CD1c-positive myeloid dendritic cell (primary cell): ENCODE measurements around the gene PMFBP1.

Experiments
- DNase-seq: peaks from one replicate; pipeline ENCODE4 v3.0.0-alpha.2; 2016; ENCODE audit errors: extremely low spot score

The PMFBP1 gene

DNA sequence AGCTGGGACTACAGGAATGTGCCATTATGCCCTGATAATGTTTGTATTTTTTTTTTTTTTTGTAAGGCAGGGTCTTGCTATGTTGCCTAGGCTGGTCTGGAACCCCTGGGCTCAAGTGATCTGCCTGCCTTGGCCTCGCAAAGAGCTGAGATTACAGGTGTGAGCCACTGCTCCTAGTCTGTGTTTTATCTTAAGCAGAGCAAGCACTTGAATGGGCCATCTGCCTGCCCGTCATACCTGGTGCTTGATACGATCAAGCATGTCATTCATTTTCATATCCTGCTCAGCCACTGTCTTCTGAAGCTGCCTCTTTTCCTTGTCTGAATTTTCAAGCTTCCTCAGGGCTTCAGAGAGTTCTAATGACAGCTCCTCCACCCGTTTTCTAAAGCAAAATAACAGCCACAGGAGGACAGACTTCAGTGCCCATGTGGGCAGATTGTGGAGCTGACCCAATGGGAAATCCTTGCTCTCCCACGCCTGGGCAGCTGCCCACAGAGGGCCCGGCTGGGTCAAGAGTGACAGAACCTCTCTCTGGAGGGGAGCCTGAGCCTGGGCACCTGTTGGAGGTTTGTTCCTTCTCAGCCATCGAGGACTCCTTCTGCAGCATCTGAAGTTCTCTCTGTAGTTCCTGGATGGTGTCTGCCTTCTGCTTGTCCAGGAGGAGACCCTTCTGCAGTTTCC is 41.8 kb downstream of the PMFBP1 start:
- DNase-seq, result peak; percentile 64

DNA sequence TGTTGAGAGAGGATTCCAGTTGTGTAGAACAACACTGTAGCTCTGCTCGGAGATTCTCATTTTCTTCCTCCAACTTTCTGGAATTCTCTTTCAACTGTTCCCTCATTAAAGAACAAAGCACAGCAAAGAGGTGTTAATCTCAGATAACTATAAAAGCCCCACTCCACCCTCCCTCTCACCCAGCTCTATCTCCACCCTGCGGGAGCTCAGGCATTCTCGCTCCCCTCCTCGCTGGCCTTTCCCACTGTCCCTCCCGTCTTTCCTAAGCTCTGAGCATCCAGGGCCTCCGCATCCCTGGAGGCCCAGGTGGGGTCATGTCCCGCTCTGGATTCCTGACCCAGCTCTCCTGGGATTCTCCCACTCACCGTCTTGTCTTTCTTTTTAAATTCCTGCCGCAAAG is 43.3 kb downstream of the PMFBP1 start:
- no peak for DNase-seq

DNA sequence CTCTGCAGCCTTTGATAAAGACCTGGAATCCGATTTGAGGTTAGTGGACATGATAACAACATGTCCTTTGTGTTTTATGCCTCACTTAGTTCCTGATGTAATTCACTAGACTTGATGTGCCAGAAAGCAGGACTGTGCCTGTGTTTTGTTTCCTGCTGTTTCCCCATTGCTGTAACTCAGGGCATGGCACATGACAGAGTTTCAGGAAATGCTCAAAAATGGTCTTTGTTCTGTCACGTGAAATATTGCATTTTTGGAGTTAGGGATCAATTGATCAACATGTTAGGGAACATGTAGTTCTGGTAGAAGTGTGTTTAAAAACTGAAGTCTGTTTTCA is 45.6 kb downstream of the PMFBP1 start:
- DNase-seq, result peak; percentile 62

DNA sequence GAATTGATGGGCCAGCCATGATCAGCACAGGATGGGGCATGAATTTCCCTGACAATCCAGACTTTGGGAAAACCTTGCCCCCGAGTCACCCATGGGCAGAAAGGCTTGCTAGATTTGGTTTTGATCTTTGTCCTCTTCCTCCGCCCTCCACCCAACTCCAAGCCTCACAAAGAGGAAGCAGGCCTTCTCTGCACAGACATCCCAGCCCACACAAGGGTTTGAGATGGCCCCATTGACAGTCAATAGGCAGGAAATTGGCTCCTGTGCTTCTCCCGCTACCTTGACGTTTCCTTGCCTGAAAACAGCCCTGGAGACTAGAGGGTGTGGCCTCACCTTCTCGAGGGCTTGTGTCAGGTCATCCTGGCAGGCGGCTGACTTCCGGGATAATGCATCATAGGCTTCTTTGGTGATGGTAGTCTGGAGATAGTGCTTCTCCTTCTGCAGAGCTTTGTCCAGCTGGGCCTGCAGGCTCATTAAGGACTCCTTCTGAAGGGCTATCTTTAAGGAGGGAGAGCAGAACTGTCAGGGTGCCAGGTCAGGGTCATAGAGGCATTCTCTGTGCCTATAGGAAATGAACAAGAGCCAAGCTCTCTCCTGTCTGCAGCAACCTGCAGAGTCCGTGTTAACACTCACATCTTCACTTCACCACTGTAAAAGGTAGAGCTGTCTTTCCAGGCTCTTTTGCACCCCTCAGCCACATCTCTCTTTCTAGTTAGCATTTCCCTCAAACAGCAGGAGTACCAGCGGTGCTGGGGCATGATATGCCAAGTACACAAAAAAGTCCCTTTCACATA is 46.1 kb downstream of the PMFBP1 start:
- peak; percentile 76 for DNase-seq

DNA sequence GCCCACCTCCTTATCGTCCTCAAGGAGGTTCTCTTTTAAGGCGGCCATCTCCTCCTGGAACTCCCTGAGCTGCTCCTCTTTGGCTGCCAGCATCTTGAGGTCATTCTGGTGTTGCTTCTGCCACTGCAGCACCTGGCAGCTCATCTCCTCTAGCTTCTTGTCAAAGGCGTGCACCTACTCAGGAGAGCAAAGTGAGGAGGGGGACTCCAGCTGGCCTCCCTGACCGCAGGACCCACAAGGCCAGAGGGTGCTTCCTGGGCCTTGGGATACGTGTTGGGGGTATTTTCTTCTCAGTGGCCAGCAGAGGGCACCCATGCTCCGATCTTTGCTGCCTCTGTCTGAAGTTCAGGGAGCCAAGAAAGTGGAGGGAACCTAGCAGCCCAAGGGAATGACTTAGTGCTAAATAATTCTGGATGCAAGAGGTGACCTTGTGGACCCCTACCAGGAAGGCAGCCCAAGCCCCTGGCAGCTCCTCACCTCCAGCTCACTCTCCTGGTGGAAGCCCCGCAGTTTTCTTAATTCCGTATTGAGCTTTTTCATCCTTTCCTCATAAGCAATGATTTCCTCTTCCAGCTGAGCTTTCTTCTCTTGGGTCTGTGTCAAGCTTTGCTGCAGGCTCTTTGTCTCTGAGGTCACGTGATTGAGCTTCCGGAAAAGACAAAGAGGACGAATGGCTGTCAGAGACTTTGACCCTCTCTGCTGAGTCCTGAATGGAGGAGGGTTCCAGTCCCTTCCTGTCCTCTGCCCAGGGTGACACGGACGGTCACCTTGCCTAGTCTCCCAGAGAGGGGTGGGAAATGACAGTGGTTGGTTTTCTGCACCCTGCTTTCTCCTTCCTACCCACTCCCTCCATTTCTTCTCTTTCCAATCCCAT is 47.0 kb downstream of the PMFBP1 start:
- DNase-seq, result peak; percentile 78

DNA sequence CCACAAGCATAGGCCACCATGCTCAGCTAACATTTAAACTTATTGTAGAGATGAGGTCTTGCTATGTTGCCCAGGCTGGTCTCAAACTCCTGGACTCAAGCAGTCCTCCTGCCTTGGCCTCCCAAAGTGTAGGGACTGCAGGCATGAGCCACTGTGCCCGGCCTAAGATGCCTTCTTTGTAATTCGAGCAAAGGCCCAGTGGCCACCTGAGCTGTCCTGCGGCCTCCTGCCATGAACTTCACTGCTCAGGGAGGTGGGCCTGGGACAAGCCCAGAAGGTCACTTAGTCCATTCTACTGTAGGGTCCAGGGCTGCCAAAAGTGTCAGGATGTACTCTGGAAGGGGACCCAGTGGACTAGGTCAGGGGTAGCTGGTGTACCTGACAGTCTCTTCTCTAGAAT is 47.8 kb downstream of the PMFBP1 start:
- DNase-seq, result no peak

DNA sequence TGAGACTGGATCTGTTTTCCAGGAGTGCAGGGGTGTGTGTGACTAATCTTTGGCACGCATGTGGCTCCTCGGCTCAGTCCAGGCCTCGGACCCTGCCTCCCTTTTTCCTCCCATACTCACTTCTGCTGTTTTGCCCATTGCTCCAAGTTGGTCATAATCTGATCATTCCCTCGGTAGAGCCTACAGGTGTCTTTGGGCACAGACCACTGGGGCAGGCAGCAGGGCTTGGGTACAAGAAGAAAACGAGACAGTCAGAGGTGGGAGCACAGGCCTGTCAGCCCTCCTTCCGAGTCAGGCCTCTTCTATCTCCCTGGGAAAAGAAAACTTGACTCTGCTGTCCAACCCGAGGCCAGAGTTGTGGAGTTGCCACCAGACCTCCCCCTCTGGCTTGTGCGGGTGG is 48.5 kb downstream of the PMFBP1 start:
- DNase-seq, result no peak

DNA sequence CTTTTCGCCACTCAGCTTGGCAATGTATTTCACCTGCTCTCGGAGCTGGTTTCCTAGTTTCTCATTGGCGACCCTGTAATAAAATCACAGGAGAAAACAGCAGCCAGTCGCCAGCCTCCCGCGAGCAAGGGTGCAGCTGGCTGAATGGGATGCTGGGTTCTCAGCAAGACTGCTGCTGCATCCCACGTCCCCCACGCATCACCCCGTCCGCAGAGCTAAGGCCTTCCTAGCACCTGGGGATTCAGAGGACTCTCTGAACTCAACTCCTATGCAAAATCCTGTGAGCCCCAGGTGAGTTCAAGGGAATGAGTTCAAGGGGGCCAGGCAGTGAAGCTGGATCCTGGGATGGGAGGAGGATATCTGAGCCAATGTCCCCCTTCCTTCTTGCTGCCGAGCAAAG is 49.0 kb downstream of the PMFBP1 start:
- no peak for DNase-seq

DNA sequence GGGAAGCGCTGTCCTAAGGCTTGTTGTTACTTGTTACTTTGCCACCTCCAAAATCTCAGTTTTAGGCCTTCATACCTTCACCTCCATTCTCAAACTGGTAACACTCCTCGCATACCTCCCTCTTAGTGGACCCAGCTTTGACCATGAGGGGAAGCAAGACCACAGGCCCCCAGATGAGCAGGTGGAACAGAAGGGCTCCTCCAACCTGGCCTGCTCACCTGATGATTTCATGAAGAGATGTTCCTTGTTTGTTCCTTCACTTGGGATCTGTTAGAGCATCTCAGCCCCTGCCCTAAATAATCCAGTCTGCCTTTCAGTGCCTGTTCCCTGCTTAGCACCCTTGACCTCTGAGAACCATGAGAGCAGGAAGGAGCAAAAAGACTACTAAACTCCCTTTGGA is 49.6 kb downstream of the PMFBP1 start:
- DNase-seq, result no peak

DNA sequence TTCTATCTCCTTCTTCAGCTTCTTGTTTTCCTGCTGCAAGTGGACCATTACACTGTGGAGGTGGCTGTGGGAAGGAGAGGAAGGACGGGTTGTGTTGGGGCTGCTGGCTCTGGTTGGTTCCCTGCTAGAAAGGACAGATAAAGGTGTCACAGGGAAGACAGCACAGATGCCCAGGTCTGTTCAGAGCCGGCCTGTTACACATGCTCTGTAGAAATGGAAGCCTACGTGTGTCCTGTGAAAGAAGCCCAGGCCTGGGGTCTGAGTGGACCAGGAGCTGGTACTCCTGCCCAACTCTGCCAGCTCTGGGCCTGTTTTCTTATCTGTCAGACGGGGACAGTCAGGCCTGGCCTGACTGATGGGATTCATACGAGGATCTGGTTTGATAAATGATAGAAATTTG is 51.9 kb downstream of the PMFBP1 start:
- no peak for DNase-seq

DNA sequence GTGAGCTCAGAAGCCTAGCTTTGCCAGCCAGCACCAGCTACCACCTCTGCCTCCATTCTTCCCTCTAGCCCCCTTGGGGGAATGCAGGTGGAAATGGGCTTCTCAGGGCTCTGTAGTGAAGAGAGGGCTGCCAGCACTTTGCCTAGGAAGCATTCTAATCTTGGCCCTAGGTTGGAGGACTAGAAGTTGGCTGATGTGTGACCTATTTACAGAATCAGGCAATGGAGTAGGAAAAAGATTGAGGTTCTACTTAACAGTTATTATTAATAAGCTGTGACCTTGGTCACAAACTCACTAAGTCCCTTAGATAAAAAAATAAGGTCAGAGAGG is 58.4 kb downstream of the PMFBP1 start:
- no peak for DNase-seq

DNA sequence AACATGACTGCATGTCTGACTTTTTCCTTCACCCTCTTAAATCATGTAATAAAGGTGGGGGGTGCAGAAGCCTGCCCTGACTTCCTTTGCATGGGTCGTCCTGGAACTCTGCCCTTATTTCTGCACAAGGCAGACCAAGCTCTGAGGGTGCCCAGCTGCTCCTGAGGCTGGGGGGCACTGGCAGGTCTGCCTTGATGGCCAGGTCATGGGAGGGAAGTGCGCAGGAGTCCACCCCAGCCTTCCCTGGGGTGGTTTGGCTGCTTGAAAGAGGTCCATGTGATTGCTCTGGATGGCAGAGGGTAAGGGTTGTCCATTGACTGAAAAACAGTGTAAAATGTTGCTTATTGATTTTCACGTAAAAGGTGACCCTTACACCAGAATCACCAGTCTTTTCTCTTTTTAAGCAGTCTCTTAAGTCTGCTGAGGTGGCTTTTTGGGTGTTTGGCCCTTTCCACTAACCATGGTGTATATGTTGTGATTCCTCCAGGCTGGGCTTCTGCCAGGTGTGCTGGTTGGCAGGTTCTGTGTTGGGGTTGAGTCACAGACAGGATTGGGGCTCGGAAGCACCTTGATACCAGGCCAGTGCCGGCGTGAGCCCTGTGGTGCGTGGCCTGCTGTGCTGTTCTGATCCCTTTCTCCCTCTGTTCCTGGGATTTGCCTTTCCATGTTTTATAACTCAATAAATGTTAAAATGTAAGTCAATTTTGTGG is 58.9 kb downstream of the PMFBP1 start:
- DNase-seq, result no peak

DNA sequence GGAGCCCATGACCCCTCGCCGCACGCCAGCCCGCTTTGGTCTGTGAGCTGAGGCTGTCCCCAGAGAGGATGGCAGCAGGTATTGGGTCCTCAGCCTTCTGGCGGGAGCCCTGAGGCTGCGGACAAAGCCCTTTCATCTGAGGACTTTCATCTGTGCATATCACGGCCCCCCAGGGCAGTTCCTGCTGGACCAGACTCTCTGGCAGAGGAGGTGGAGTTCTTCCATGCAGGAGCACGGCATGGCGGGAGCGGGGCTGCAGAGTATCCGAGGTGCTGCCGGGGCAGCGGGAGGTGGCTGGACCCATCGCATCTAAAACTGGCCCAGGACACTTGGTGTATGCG is 59.5 kb downstream of the PMFBP1 start:
- DNase-seq, result no peak

DNA sequence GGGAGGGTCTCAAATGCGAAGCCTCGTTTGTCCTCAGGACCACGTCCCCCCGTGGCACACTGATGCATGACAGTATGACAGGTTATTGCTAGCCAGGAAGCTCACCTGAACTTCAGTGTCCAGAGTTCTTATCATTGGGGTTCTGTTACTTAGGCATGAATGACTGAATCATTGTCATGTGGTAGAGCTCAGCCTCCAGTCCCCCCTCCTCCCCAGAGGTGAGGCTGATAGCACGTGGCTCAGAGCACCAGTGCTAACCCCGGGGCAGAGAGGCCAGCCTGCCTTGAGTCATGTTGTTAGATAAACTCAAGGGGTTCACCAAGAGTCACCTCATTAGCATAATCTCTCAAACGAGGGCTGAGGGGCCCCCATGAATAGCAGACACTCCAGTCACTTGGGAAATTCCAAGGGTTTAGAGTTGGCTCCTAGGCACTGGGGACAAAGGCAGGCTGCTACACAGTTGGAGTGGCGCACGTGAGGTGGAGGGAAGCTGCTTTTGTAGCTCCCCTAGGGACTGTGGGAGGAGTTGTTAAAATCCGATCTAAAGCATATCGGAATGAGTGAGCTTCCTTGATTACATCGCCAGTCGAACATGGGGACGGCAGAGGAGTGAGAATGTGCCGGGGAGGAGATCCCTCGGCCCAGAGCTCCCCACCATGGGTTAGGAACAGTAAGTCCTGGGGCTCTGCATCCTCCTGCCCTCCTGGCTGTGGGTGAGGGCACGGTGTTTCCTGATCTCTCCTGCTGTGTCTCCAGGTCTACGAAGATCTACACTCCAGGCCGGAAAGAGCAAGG is 60.1 kb downstream of the PMFBP1 start:
- DNase-seq, result no peak

DNA sequence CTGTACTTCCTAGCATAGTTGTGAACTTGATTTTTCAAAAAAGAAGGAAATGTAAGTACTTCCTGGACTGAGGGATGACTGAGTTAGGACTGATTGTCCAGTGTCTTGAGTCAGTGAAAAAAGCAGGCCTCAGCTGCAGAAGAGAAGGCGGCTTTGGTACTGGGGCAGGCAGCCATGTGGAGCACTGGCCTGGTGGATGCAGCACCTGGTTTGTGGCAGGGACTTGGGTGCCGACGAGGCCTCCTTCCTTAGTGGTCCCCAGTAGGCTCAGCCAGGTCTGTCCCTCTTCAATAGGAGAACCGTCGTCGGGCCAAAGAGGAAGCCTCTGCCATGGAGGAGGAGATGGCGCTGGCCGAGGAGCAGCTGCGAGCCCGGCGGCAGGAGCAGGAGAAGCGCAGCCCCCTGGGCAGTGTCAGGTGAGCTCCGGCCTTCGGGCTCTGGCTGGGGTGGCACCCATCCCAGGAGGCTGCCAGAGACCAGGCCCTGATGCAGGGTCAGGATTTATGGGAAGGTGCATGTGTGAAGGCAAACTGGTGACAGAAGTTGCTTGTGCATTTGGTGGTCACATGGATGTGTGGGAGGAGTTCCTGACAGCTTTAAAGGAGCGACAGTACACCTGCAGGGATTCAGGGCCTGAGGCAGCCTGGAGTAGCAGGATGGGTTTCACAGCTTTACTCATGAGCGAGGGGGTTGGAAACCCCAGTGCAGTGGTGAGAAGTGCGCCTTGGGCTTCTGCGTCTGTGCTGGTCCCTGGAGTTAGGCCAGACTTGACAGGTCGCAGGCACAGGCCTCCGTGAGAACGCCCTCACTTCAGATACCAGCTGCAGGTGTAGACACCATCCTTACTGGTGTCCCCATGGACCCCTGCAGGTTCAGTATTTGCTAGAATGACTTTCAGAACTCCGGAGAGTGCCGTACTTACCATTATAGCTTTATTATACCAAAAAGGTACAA is 61.0 kb downstream of the PMFBP1 start:
- DNase-seq, result no peak

DNA sequence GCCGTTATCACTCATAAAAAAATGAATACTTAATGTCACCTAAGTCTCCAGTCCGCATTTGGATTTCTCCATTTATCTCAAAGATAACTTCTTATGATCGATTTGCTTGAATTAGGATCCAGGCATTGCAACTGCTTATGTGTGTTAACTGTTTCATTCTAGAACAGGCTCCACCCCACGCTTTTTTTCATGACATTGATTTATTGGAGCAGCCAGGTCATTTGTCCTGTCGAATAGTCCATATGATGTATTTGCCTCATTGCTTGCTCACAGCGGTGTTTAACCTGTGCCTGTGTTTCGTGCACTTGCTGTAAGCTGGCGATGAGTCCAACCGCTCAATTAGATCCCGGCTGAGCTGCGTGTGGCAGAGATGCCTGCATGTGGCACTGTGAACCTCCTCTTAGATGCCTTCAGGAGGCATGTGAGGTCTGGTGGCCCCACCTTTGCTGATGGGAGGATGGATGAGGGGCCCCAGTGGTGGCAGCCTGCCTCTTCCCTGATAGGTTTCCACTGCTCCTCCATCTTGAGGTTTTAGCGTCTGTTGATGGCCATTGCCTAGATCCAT is 61.9 kb downstream of the PMFBP1 start:
- DNase-seq, result no peak

DNA sequence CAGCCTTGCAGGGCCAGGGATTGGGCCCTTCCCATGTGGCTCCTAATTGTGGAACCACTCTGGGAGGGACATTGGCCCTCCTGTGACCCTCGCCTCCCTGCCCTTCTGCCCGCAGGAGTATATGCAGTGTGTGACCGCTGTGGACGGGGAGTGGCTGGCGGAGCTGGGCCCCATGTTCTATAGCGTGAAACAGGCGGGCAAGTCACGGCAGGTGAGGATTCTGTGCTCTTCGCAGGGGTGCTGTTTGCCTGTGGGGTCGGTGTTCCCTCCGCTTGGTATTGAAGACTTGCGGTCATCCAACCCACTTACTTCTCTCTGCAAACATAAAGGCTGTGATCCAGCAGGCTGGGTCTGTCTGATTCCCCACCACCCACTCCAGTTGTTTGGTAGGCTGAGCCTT is 62.7 kb downstream of the PMFBP1 start:
- no peak for DNase-seq

DNA sequence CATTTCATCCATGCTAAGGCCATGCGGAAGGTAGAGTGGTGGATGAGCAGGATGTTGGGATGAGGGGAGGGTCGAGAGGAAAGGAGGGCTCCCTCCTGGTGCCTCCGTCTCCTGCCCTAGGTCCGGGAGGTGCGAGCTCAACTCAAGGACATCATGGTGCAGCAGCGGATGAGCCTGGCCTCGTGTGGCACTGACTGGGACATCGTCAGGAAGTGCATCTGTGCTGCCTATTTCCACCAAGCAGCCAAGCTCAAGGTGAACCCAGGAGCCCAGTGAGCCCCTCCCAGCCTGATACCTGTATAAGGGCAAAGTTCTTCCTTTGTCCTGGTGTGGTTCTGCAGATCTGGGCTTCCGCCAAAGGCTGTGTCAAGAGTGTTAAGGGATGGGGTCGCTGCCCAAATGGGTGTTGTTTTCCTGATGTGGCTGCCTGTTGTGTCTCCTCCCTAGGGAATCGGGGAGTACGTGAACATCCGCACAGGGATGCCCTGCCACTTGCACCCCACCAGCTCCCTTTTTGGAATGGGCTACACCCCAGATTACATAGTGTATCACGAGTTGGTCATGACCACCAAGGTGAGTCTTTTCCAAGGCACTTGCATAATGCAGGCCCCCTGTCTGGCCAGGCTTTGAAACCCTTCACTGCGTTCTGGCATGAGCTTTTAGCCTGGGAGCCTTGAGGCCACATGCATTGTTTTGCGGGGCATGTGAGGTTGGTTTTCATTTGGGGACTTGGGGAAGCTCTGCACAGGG is 63.4 kb downstream of the PMFBP1 start:
- DNase-seq, result no peak

DNA sequence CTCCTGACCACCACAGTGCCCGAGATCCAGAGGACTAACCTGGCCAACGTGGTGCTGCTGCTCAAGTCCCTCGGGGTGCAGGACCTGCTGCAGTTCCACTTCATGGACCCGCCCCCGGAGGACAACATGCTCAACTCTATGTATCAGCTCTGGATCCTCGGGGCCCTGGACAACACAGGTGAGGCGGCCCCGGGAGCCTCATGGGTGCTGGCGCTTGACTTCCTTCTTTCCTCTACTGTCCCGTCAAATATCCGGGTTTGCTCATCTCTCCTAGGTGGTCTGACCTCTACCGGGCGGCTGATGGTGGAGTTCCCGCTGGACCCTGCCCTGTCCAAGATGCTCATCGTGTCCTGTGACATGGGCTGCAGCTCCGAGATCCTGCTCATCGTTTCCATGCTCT is 64.6 kb downstream of the PMFBP1 start:
- no peak for DNase-seq
